DMS53 treated with DMSO at 0.1 percent for 48 hours (cell line): ENCODE measurements around the gene CCDC18.
"Not testable (repeated sequence)": the region's sequence is repeated elsewhere in the genome, so short reads cannot be mapped to it uniquely, and the experiment has no call there.

Source experiments
- DNase-seq: peaks from one replicate; lab custom pipeline; 2025; ENCODE audit not compliant: unreplicated experiment; lab: John Stamatoyannopoulos, UW

Gene CCDC18

DNA sequence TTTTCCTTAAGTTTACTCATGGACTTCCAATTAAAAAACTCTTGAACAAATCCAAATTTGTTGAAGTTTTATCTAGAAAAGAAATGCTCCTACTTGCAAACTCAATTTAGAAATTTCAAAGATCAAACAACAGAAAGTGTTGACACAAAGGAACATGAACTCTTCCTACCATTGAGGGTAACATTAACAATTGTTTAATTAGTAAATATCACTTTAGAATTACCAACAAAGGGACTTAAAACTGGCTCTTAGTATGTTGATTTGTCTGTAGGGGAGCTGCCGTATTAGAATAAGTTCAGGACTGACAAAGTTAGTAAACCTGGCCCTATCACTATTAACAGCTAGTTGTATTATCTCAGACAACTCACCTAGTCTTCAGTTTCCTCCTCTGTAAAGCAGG lies 57.9 kb downstream of the CCDC18 start:
- no peak for DNase-seq

DNA sequence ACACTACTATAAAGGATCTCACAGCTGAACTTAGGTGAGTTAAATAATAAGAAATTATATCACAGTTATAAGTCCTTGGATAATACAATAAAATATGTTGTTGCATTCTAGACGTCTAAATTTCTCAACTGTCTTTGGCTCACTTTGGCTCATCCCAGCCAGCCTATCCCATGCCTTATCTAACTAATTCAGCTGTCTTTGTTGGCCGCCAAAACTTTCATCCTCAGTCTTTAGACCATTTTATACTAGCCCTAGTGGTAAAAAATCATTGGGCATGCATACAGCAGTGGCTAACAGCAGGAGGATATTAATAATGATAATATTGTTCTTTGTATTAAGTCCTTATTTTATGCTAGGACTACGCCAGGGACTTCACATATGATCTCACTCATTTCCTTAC lies 59.3 kb downstream of the CCDC18 start:
- DNase-seq = no peak

DNA sequence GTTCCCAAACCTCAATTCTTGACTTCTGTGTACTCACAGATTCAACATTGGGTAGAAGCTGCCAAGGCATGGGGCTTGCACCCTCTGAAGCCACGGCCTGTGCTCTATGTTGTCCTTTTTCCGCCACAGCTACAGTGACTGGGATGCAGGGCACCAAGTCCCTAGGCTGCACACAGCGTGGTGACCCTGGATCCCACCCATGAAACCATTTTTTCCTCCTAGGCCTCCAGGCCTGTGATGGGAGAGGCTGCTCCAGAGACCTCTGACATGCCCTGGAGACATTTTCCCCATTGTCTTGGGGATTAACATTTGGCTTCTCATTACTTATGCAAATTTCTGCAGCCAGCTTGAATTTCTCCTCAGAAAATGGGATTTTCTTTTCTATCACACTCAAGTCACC lies 62.7 kb downstream of the CCDC18 start:
- DNase-seq = not testable (repeated sequence)

DNA sequence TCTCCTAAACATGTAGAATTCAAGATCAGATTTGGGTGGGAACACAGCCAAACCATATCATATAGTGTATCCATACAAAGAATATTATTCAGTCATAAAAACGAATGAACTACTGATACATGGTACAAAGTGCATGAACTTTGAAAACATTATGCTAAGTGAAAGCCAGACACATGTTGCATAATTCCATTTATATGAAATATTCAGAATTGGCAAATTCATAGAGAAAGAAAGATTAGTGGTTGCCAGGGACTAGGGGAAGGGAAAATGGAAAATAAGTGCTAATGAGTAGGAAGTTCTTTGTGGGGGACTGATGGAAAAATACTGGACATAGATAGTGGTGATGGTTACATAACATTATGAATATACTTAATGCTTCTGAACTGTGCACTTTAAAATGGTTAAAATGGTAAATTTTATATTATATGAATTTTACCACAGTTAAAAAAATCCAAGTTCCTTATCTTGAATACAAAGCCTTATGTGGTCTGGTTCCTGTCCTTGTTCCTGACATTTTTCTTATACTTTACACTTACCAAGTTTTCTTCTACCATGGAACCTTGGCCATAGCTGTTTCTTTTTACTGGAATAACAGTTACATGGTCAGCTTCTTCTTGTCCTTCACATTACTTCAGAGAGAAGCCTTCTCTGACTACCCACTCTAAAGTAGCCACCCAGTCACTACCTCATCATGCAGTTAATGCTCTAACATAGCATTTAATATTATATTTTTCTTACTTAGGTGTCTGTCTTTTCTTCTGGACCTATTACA lies 64.0 kb downstream of the CCDC18 start:
- DNase-seq = no peak

DNA sequence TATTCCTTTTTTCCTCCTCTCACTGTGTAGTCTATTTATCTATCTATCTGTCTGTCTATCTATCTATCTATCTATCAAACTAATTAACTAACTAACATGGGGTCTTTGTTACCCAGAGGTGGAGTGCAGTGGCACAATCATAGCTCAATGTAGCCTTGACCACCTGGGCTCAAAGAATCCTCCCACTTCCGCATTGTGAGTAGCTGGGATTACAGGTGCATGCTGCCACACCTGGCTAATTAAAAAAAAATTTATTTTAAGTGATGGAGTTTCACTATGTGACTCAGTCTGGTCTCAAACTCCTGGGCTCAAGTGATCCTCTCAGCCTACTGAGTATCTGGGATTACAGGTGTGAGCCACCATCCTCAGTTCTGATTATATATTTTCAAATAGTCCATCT lies 71.4 kb downstream of the CCDC18 start:
- no peak for DNase-seq

DNA sequence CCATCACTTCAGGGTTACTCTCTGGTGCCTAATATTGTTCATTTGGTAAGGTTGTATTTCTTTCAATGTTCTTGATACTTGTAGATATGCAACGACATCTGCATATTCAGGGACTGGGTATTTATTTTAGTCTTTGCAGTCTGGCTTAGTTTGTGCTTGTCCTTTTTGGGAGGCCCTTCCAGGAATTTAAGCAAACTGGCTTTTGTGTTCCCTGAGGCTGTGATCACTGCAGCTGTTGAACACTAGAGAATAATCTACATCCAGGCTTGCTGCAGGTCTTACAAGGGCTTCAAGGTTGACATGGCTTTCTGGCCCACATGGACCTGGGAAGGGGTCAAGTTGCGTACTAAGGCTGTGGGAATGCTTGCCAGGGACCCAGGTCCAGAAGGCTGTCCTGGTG lies 72.1 kb downstream of the CCDC18 start:
- no peak for DNase-seq

DNA sequence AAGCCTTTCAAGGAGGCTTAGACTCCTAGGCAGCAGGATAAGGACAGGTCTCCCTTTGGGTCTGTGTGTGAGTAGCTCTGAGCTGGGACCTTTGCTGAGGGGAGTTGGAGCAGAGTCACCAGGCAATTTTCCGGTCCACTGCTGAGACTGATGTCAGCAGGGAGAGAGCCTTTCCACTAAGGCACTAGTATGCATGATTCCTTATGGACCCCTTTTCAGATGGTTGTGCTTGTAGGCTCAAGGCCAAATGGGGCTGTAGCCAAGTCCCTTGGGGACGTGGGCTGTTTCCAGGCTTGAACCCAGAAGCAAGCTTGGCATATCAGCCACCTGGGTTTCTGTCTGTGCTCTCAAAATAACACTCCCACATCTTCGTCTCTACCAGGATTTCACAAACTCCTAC lies 73.0 kb downstream of the CCDC18 start:
- DNase-seq = no peak

DNA sequence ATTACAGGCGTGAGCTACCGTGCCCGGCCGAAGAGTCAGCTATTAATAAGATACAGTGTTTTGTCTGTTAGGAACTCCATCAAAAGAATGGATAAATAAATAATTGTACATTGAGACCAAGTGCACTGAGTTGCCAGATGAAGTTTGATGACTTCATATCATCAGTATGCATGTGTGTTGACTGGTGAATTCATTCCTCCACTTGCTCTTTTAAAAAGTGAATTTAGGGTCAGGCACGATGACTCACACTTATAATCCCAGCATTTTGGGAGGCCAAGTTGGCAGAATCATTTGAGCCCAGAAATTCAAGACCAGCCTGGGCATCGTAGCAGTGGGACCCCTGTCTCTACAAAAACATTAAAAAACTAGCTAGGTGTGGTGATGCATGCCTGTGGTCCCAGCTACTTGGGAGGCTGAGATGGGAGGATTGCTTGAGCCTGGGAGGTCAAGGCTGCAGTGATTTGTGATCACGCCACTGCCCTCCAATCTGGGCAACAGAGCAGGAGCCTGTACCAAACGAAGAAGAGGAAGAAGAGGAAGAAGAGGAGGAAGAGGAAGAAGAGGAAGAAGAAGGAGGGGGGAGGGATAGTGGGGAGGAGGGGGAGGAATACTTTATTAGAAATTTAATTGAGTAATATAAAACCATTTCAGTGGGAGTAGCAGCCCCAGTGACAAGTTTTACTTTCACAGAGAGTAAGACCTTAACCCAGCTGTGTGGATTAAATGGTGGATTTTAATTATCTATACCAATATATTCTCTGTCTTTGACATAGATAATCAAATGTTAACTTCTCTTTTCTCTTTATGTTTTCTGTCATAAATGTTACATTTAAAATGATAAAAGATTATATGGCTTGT lies 74.9 kb downstream of the CCDC18 start:
- no peak for DNase-seq

DNA sequence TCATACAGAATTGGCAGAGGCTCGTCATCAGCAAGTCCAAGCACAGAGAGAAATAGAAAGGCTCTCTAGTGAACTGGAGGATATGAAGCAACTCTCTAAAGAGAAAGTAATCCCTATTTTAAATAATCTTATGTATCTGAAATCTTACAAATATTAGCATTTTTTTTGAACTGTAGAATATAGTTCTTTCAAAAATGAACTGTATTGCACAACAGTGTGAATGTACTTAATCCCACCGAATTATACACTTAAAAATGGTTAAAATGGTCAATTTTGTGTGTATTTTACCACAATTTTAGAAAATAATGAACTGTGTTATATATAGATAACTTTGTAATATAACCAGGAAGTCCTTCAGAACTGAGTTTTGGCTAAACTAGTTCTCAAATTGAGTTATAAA lies 75.9 kb downstream of the CCDC18 start:
- DNase-seq = no peak

DNA sequence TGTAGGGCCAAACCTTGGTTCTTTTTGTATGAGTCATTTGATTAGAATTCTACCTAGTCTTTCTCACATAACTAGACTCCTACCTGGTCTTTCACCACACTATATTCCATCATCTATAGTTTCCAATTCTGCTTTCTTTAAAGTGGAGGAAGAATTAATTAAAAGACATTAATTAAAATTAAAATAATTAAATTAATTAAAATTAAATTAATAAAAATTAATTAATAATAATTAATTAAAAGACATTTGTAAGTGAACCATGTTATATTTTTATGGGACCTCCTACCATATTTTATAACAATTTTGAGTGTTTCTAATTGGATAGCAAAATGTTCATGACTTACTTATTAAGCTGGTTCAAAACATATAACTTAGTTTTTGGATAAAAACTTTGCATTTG lies 77.4 kb downstream of the CCDC18 start:
- DNase-seq = no peak

DNA sequence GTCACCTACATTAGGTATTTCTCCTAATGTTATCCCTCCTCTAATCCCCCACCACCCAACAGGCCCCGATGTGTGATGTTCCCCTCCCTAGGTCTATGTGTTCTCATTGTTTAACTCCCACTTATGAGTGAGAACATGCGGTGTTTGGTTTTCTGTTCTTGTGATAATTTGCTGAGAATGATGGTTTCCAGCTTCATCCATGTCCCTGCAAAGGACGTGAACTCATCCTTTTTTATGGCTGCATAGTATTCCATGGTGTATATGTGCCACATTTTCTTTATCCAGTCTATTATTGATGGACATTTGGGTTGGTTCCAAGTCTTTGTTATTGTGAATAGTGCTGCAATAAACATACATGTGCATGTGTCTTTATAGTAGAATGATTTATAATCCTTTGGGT lies 80.2 kb downstream of the CCDC18 start:
- not testable (repeated sequence) for DNase-seq

DNA sequence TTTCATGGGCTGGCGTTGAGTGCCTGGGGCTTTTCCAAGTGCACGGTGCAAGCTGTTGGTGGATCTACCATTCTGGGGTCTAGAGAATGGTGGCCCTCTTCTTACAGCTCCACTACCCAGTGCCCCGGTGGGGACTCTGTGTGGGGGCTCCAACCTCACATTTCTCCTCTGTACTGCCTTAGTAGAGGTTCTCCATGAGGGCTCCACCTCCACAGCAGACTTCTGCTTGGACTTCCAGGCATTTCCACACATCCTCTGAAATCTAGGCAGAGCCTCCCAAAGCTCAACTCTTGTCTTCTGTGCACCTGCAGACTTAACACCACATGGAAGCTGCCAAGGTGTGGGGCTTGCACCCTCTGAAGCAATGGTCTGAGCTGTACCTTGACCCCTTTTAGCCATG lies 82.1 kb downstream of the CCDC18 start:
- no peak for DNase-seq

DNA sequence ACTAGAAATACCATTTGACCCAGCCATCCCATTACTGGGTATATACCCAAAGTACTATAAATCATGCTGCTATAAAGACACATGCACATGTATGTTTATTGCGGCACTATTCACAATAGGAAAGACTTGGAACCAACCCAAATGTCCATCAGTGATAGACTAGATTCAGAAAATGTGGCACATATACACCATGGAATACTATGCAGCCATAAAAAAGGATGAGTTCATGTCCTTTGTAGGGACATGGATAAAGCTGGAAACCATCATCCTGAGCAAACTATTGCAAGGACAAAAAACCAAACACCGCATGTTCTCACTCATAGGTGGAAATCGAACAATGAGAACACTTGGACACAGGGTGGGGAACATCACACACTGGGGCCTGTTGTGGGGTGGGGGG lies 88.4 kb downstream of the CCDC18 start:
- DNase-seq = not testable (repeated sequence)

DNA sequence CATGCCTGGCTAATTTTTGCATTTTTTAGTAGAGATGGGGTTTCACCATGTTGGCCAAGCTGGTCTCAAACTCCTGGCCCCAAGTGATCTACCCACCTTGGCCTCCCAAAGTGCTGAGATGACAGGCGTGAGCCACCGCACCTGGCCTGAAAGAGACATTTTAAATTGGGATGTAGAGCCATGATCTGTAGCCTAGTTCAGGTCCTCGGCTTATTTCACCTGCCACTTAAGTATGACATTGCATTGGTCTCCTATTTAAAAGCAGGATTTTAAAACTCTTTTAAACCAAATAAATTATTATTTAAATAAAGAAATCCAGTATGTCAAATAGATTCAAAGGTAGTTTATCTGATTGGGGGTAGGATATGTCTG lies 94.7 kb downstream of the CCDC18 start:
- DNase-seq = not testable (repeated sequence)

DNA sequence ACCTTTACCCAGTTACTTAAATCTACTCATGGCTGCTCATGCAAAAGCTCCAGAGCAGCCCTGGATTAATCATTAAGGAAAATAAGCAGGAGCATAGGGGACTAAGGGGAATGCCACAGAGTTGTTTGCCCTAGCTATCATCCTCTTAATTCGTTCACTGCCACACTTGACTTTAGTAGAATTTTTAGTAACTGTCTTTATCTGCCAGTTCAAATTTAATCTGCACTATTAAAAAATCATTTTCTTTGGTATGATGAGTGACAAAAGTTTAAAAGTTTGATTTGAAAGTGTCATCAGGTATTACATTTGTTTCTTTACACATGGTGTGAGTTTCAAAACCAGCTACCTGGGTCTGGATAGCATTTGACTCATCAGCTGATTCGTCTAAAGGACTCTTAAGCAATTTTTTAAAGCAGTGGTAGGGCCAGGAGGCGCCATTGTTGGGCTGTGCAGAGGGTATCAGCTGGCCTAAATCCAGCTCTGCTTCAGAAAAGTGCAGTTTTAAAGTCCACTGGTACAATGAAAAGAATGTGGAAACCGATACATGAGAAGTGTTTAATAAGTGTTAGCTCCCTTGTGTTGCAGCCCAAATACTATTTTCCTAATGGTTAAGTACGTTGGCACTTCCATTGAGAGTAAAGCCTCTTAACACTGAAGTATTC lies 95.2 kb downstream of the CCDC18 start:
- peak; percentile 60 for DNase-seq

DNA sequence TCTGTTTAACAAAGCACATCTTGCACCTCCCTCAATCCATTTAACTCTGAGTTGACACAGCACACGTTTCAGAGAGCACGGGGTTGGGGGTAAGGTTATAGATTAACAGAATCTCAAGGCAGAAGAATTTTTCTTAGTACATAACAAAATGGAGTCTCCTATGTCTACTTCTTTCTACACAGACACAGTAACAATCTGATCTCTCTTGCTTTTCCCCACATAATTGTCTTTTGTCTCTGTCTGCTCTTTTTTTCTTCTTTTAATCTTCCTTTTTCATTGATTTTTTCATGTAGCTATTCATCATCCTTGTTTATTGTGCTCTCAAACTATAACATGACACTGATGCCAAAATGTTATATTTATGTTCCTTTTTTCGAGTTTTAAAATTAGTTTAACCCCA lies 97.0 kb downstream of the CCDC18 start:
- not testable (repeated sequence) for DNase-seq

DNA sequence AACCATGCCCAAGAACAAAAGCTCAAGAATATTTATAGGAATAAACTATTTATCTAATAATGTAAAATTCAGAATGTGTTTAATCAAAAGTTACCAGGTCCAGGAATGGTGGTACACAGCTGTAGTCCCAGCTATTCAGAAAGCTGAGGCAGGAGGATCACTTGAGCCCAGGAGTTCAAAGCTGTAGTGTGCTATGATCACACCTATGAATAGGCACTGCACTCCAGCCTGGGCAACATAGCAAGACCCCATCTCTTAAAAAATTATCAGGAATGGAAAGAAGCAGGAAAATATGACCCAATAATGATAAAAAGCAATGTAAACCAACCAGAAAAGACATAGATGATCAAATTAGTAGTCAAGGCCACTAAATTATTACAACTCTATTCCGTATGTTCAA lies 103.0 kb downstream of the CCDC18 start:
- no peak for DNase-seq

DNA sequence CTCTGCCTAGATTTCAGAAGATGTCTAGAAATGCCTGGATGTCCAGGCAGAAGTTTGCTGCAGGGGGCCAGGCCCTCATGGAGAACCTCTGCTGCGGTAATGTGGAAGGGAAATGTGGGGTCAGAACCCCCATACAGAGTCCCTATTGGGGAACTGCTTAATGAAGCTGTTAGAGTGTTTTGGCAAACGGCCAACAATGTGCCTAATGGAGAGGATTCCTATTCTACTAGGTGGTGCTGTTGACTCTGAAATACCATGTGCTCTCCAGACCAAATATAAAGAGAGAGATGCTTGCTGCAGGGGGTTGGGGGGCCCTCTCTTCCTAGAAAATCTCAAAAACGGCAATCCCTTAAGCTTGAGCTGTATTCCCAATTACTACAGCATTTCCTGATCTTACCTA lies 108.0 kb downstream of the CCDC18 start:
- DNase-seq = no peak

DNA sequence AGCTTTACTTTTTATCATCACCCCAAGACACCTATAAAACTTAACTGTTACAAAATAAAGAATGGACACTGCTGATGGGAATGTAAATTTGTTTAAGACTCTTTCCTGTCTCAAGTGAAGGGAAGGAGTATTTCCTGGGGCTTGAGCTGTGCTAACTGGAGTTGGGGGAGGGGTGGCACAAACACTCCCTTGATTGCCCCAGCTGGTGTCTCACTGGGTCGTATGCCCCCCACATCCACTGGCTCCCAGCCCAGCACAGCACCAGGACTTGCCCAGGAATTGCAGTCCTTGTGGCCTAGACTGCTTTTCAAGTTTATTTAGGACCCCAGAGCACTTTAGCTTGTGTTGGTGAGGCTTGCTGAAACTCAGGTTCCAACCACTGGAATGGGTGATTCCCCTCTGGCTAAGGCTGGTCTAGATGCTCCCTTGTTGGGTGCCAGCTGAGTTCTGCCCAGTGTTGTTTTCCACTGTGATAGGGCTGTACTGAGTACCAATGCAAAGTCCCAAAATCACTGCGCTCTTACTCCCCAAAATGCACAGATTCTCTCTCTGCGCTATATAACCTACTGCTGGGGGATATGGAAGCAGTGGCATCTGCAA lies 116.1 kb downstream of the CCDC18 start:
- no peak for DNase-seq

DNA sequence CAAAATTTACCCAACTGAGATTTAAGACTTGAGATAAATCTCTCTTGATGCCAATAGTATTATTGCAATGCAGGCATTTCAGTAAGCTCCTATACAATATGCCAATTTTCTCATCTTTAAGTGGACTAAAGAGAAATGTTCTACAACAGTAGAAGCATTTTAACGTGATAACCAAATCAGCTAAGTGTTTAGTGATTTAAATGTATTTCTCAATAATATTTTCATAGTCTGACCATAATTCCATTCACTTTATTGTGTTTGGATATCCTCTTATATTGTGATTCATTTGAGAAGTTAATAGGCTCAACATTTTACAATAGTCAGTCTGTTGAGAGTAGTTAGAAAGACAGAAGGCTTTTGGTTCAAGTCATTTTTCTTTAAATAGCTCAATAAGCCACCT lies 120.6 kb downstream of the CCDC18 start:
- DNase-seq = no peak

DNA sequence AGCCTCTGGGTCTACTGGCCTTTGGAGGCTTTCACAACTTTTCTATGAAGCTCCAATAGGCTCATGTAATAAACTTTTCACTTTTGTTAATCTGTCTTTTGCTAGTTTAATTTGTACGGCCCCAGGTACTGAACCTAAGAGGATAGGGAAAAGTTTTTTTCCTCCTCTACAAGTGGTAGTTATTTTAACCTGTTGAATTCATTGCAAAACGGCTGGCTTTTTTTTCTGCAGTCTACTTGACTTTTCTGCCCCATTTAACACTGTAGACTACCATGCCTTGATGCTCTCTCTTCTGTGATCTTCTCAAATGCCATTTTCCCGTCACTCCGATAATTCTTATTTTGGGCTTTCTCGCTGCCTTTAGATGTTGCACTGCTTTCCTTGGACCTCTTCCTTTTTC lies 121.6 kb downstream of the CCDC18 start:
- DNase-seq = no peak
